HG02981 (cell line): ENCODE results near the gene LMAN2.
"Not testable (repeated sequence)": the region's sequence is repeated elsewhere in the genome, so short reads cannot be mapped to it uniquely, and the experiment has no call there.

Source experiments
- ATAC-seq: cut with Tn5 transposase; IDR thresholded peaks from one replicate; pipeline ENCODE4 v1.9.1; 2021; ENCODE audit warnings: mild to moderate bottlenecking, moderate library complexity; ENCODE audit not compliant: unreplicated experiment

The LMAN2 gene

GRCh38 chr5:177308740-177309139, 42.7 kb downstream of the LMAN2 start:
- no peak for ATAC-seq

DNA sequence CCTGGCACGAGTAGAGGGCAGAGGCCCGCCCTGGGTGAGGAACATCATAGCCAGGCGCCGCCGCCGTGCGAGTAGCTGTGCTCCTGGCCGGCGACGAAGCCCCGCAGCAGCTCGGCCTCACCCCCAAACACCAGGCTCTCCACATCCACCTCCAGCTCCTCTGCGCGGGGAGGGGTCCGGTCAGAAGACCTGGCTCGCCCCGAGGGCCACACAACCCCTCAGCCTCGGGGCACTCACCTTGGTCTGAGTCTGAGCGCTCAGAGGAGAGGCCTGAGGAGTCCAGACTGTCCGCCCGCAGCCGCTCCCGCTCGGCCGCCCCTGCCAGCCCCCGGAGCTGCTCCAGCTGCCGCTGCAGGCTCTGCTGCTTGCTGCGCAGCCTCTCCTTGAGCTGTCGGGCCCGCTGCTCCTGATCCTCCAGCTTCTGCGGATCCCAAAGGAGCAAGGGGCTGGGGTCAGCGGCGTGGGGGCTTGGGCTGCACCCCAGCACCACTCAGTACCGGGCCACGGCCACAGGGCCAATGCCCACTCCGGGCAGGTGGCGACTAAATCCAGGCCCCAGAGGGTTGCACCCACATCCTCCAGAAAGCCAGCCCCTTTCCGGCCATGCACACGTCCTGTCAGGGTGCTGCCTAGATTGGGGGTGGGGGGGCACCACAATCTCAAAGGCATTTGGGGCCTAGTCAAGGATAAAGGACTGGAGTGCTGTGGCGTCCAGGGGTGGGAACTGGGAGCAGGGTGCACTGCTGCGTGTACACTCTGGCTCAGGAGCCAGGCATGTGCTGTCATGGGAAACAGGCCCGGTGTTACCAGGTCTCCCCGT, 43.7 kb downstream of the LMAN2 start:
- ATAC-seq = no peak

DNA sequence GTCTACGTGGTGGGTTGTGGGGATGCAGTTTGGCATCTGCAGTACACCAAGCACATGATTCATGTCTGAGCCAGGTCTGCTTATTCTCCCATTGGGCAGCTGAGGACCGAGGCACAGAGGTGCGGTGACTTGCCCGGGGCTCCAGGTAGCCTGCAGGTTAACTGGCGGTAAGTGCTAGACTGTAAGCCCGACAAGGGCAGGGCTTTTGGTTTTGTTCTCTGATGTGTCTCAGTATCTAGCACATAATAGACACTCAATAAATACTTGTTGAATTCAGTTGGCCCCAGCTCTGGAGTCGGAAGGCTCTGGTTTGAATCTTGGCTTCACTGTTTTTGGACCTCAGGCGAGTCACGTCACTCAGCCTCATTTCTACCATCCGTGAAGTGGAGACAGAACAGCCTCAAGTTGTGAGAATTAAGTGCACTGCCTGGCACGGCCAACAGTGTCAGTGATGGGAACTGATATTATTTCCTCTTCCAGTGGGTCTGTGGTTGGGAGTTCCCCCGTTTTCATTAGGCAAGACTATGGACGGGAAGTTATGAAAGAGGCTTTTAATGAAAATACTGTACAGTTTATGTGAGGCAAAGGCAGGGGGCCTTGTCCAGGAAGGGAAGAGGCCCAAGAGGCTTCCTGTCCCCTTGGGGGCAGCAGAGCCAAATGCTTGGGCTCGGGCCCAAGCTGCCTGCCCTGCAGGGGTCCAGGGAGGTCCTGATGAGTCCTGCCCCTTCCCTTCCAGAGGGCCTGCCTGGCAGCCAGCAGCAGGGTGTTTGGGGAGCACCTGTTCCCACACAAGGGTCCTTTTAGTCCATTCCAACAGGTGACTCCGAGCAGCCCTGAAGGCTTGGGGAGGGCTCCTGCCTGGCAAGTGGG, 44.6 kb downstream of the LMAN2 start:
- no peak for ATAC-seq

DNA sequence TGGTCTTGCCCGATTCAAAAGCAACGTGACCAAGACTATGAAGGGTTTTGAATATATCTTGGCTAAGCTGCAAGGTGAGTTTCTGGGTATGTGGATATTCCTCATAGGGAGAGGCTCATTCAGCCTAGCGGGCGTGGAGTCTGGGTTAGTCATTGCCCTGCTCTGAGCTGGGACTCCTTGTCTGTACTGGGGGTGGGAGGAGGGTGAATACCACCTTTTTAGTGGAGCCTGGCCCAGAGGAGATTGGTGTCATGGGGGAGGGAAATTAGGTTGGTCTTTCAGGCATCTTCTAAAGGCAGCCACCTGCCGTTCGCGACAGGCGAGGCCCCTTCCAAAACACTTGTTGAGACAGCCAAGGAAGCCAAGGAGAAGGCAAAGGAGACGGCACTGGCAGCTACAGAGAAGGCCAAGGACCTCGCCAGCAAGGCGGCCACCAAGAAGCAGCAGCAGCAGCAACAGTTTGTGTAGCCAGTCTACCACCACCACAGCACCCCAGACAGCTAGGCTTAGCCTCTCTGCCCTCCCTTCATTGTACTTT, 45.3 kb downstream of the LMAN2 start:
- not testable (repeated sequence) for ATAC-seq

DNA sequence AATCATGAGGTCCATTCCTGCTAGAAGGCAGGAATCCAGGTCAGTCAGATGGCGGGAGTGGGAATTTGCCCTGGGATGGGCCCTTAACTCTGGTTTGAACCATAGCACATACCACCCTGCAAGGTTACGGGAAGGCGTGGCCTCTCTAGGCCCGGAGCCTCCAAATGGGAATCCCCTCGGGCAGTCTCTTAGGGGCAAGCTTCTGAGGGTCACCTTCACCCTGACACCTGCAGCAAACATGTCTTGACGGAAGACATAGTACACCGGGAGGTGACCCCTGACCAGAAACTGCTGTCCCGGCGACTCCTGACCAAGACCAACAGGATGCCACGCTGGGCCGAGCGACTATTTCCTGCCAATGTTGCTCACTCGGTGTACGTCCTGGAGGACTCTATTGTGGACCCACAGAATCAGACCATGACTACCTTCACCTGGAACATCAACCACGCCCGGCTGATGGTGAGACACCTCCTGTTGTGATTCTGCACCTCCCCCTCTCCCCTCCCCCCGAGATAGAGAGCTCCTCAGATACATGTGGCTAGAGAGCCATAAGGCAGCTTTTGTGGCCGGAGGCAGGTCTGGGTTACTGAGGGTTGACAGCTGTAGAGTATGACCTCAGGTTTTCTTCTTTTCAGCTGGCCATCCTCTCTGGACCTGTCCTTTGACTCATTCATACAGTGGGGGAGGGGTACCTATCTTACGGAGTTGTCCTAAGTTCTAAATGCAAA, 46.9 kb downstream of the LMAN2 start:
- no peak for ATAC-seq

- ATAC-seq = peak; percentile 5
Observed at GRCh38 chr5:177303925-177304391, 47.5 kb downstream of the LMAN2 start.

GRCh38 chr5:177303121-177303924, 48.1 kb downstream of the LMAN2 start, which contains the start of the genes PRELID1 and RAB24:
Gene PRELID1, plus strand, starts transcription at chr5:177303799. Its CDS starts 187 bp downstream, at chr5:177303986.
Gene RAB24, minus strand, starts transcription at chr5:177303719. Its CDS starts 431 bp downstream, at chr5:177303288.
- ATAC-seq = peak; percentile 58

DNA sequence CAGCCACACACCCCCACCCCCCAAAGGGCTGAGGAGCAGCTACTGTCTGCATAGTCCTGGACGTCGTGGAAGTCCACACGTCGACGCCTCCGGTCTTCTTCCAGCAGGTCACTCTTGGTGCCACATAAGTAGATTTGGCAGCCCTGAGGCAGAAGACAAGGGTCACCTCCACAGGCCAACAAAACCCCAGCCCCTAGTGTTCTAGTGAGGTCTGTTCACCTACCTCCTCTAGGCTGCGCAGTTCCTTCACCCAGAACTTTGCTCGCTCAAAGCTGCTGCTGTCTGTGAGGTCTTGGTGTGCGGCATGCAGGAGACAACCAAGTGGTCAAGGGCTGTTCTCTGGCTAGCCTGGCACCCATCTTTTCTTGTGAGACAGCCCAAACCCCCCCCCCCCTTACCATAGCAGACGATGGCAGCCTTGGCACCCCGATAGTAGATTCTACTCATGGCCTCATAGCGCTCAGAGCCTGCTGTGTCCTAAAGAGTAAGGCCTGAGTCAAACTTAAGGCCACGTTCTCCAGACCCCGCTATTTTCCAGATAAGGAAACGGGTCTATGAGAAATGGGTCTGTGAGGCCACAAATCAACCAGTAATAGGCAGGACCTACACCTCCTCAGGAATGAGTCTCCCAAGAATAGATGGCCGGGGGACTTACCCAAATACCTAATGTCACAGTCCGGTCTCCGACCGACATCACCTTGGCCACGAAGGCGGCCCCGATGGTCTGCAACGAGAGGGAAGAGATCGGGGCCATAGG, 48.9 kb downstream of the LMAN2 start:
- ATAC-seq = no peak

DNA sequence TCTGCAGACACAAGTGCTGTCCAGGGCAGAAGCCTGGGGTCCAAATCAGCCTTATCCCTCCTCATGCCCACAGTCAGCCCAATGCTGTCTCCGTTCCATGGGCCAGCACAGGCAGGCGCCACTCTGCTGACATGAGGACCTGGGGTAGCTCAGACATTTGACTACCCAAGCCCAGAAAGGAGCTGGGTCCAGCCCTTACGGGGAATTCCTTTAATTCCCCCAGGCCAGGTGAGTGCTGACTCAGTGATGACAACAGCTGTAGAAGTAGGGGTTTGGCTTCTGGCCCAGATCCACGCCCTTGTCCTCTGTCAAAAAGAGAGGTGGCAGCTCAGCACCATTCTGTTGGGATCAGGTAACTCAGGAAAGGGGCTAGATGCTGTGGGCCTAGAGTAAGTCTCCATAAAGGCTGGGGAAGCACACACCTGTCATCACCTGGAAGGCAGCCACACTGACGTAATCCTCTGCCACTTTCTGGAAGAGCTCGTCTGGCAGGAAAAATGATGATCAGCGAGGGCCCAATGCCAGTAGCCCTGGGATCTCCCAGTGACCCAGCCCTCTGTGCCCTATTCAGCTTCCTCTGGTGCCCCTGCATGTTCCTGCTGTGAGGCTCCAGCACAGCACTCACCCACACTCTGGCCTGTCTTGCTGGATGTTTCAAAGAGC, 49.8 kb downstream of the LMAN2 start:
- ATAC-seq = no peak

DNA sequence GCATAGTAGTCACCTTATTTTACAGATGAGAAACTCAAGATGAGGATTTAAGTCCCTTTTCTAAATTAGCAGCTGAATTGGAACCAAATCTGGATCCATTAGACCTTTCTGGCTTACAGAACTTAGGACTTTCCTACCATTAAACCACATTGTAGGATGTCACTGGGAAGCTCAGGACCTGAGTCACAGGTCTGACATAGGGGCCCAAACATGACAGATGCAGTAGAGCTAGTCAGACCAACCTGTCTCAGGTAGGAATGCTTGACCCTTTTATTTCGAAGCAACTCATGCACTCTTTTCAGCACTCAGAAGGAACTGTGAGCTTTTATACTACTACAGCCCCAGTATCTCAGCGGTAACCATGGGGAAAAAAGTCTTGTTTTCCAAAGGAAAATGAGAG, 50.5 kb downstream of the LMAN2 start:
- ATAC-seq = no peak

- peak; percentile 55 for ATAC-seq
Observed at GRCh38 chr5:177300236-177300880, 51.1 kb downstream of the LMAN2 start.

DNA sequence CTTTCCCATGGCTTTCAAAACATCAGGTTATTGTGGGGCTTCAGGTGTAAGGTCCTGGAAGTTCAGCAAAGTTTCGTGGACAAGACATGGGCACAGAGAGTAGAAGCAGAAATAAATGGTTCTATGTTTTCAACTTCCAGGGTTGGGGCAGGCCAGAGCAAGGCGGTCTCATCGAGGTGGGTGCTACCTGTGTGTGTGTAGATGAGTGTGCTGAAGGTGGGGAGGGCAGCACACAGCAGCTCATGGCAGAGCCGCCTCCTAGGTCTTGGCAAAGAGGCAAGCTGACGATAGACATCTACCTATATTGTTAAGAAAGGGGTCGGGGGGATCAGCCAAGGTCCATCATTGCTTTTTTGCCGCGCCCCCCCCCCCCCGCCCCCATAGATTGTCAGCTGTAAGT, 51.8 kb downstream of the LMAN2 start:
- no peak for ATAC-seq

- no peak for ATAC-seq
Observed at GRCh38 chr5:177297922-177298321, 53.5 kb downstream of the LMAN2 start.

DNA sequence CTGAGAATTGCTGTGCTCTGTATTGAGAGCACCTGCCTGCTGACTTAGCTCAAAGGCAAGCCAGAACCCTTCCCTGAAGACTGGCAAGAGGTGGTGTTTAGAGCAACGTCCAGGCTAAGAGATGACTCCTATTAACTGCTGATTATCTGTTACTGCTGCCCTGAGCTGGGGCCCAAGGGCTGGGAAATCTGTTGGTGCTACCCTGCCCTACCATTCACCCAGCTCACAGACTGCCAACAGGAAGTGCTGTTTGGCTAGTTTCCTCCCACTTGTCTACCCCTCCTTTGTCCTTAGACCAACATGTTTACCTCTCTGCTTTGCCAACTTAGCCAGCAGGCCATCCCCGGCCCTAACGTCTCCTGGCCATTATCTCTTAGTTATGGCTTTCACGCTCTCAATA, 54.9 kb downstream of the LMAN2 start:
- no peak for ATAC-seq

DNA sequence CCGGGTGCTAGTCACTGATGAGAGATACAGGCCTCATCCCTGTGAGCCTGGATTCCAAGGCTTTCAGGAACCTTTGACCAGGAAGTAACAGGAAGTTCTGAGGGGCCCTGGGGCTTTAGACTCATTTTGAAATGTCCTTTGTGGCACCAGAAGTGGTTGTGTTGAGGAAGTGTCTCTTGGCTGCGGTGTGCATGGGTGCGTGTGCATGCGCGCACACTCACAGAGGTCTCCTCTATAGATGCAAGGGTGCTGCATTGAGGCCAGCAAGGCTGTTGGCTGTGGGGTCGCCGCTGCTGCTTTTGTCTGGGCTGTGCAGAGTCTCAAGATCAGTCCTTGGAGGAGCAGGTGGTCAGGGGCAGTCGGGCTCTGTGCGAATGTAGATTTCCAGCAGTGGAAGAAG, 55.5 kb downstream of the LMAN2 start:
- ATAC-seq = no peak

- ATAC-seq = no peak
Observed at GRCh38 chr5:177294632-177295031, 56.8 kb downstream of the LMAN2 start.

GRCh38 chr5:177293819-177294581, 57.5 kb downstream of the LMAN2 start:
- no peak for ATAC-seq
